ENCODE measurements around the gene TTC22.

Gene TTC22

GRCh38 chr1:54806931-54807611 is 5.9 kb upstream of the TTC22 start:
- peak; percentile 58 for DNase-seq

- no peak for DNase-seq
Measured at GRCh38 chr1:54805981-54806381, 4.9 kb upstream of the TTC22 start.

- no peak for DNase-seq
Measured at GRCh38 chr1:54805466-54805865, 4.3 kb upstream of the TTC22 start.

GRCh38 chr1:54804471-54805132 is 3.5 kb upstream of the TTC22 start:
- no peak for DNase-seq

GRCh38 chr1:54803761-54804470 is 2.8 kb upstream of the TTC22 start:
- no peak for DNase-seq

GRCh38 chr1:54800041-54800898 is 853 bp downstream of the TTC22 start:
- DNase-seq = no peak

GRCh38 chr1:54798769-54799641 is 2.1 kb downstream of the TTC22 start:
- DNase-seq = peak; percentile 13

GRCh38 chr1:54798206-54798605 is 2.9 kb downstream of the TTC22 start:
- DNase-seq = no peak

GRCh38 chr1:54796902-54797301 is 4.2 kb downstream of the TTC22 start:
- DNase-seq = no peak

GRCh38 chr1:54795841-54796468 is 5.2 kb downstream of the TTC22 start:
- DNase-seq = no peak

GRCh38 chr1:54795356-54795665 is 5.8 kb downstream of the TTC22 start:
- no peak for DNase-seq

GRCh38 chr1:54794451-54795355 is 6.4 kb downstream of the TTC22 start:
- DNase-seq = no peak

GRCh38 chr1:54792686-54793282 is 8.3 kb downstream of the TTC22 start:
- no peak for DNase-seq

- DNase-seq = peak; percentile 36
Measured at GRCh38 chr1:54791880-54792522, 9.1 kb downstream of the TTC22 start.

- DNase-seq = no peak
Measured at GRCh38 chr1:54788459-54788858, 12.7 kb downstream of the TTC22 start.

- no peak for DNase-seq
Measured at GRCh38 chr1:54787604-54788003, 13.5 kb downstream of the TTC22 start.

- DNase-seq = no peak
Measured at GRCh38 chr1:54786778-54787177, 14.3 kb downstream of the TTC22 start.

GRCh38 chr1:54784066-54784465 is 17.1 kb downstream of the TTC22 start:
- DNase-seq = no peak

- DNase-seq = no peak
Measured at GRCh38 chr1:54782588-54782987, 18.5 kb downstream of the TTC22 start.

GRCh38 chr1:54782156-54782555 is 19.0 kb downstream of the TTC22 start:
- DNase-seq = no peak

Measured in CD4-positive, alpha-beta T cell treated with Interleukin-12 subunit alpha and Interleukin-12 subunit beta, for 1 hour (primary cell).